ENCODE data around the gene EEF1B2. TPM values are rescaled to one million over a fixed set of nuclear protein-coding genes. Genes with fewer than 3 reads are reported as not detected.

The EEF1B2 gene
- total and polyA plus RNA-seq, 2 of the 8 experiments (the other 6 are each of a cell fraction or from before 2014, with no cell fraction given): 504 to 679 TPM

DNA sequence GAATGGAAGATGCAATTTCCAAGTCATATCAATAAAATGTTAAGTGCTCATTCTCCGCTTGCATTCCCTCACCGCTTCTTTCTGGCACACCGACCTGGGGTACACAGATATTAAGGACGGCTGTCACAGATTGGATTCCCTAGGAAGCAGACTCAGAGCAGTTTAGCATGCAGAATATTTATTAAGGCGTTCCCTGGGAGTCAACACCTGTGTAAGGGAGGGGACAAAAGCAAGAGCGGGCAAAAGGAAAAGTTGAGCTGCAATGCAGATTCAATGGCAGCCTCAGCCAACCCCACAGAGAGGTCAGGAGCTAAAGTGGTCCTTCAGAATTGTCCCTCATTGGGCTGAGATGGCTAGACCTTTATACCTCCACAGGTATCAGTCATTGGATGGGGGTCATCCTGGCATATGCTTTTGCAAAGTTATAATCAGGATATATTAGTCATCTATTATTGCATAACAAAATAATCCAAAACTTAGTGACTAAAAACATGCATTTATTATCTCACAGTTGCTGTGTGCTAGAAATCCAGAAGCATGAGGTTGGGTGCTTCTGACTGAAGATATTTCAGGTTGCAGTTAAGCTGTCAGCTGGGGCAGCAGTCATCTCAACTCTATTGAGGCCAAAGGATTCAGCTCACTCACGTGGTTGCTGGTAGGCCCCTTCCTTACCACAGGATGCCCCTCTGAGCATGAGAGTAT lies 46.7 kb upstream of the EEF1B2 start:
- Histone ChIP-seq H3K36me3 (ENCODE audit: control insufficient read depth in 2 of 4, insufficient read depth in 4 of 4, low read length in 3 of 4) (peaks cover 0 to 3% (median 1%) of the 10 kb centered on the region in 4 experiments; a peak in 2 of 8 replicates), H3K9me3 (ENCODE audit: insufficient read depth in 2 of 2, low read depth in 1 of 2, low read length in 1 of 2) (no peaks in the 10 kb centered on the region), H4K20me1 (replicated peaks in 1 of 2; ENCODE audit: control insufficient read depth in 1 of 2, insufficient read depth in 2 of 2, low read length in 2 of 2) (no peaks in the 10 kb centered on the region), H3K79me2 (ENCODE audit: control insufficient read depth in 1 of 2, insufficient read depth in 2 of 2, low read length in 2 of 2) (no peaks in the 10 kb centered on the region), H2AFZ (ENCODE audit: low read length) (no peak overlapping the region), H3K4me2 (ENCODE audit: insufficient read depth in 1 of 2, low read depth in 2 of 2, low read length in 2 of 2) (no peak overlapping the region), H4K5ac (ENCODE audit: insufficient read length, low read depth, low read length) (no peak overlapping the region), H2BK120ac (replicated peaks; ENCODE audit: low read depth, low read length) (no peak overlapping the region), H3K18ac (ENCODE audit: extremely low read depth, low read length) (no peak overlapping the region), H3K23ac (ENCODE audit: insufficient read length) (no peak overlapping the region), H3K9ac (replicated peaks in 1 of 4; ENCODE audit: extremely low read depth in 1 of 4, low read depth in 3 of 4, low read length in 3 of 4) (no peak overlapping the region), H3K4ac (replicated peaks; ENCODE audit: insufficient read length, low read depth, low read length) (no peak overlapping the region), H3K14ac (ENCODE audit: insufficient read length) (no peak overlapping the region), H3K27ac (ENCODE audit: low read depth, low read length) (no peak overlapping the region), H3K4me3 (ENCODE audit: extremely low read depth in 1 of 4, insufficient read depth in 2 of 4, low read depth in 3 of 4, low read length in 4 of 4) (no peak overlapping the region), H3K56ac (replicated peaks; ENCODE audit: insufficient read length, low read depth, low read length) (no peak overlapping the region), H3K23me2 (ENCODE audit: low read depth, low read length) (no peaks in the 10 kb centered on the region), H4K91ac (replicated peaks; ENCODE audit: insufficient read length, low read length) (no peak overlapping the region), H2BK12ac (ENCODE audit: low read depth, low read length) (no peak overlapping the region), H3K79me1 (ENCODE audit: low read depth, low read length) (no peaks in the 10 kb centered on the region), H2BK15ac (ENCODE audit: low read length) (no peak overlapping the region), H2BK5ac (ENCODE audit: low read depth, low read length) (no peak overlapping the region), H2BK20ac (ENCODE audit: low read length) (no peak overlapping the region), H4K8ac (ENCODE audit: extremely low read depth, insufficient read depth, low read length) (no peak overlapping the region), H2AK5ac (ENCODE audit: low read depth, low read length) (no peak overlapping the region), H3K4me1 (replicated peaks in 1 of 4; ENCODE audit: control insufficient read depth in 3 of 4, insufficient read depth in 4 of 4, low read length in 3 of 4) (no peaks in the 10 kb centered on the region), H3K27me3 (replicated peaks in 1 of 4; ENCODE audit: control insufficient read depth in 3 of 4, extremely low read depth in 1 of 4, insufficient read depth in 3 of 4, low read length in 3 of 4) (no peaks in the 10 kb centered on the region)
- ChIA-PET POLR2A (ENCODE audit: partially characterized antibody) (interaction anchor here (0.8 to 2.9 kb wide), 6 partner anchors 11 to 33 kb away, joined by 3 to 11 read pairs (median 4); partner anchors contain the start of gene INO80D), CTCF (ENCODE audit: partially characterized antibody) (interaction anchor here (0.6 to 1.6 kb wide), 5 partner anchors 11 to 109 kb away, joined by 3 read pairs; no protein-coding TSS in a partner anchor)
- WGBS, 2 experiments (ENCODE audit: extremely low coverage in 1 of 2, insufficient coverage in 1 of 2, insufficient read length in 1 of 2, insufficient replicate concordance in 2 of 2, low coverage in 1 of 2, low lambda C conversion rate in 2 of 2, missing lambda C conversion rate in 1 of 2): 93% methylated on average over 7 of the region's 7 CpGs; no CpG with 5 or more reads in 1 of the 2 experiments
- no peak for FAIRE-seq
- DNase-seq (ENCODE audit: low read depth in 1 of 2, low spot score in 2 of 2): peak in 1 of 2 experiments; percentile 17
- no peak for TF ChIP-seq TCF12 (IDR thresholded peaks at IDR 0.05; ENCODE audit: low read depth, low read length)
- TF ChIP-seq HDAC6 (IDR thresholded peaks at IDR 0.05; ENCODE audit: low read depth, low read length): no peak
- TF ChIP-seq MAX (IDR thresholded peaks at IDR 0.05): no peak
- no peak for TF ChIP-seq SAP30 (IDR thresholded peaks at IDR 0.05; ENCODE audit: insufficient read depth, insufficient replicate concordance, low read length)
- no peak for TF ChIP-seq CHD1 (IDR thresholded peaks at IDR 0.05; ENCODE audit: low read depth, low read length)
- TF ChIP-seq GABPA (IDR thresholded peaks at IDR 0.05; ENCODE audit: borderline replicate concordance, insufficient read depth, low read length): no peak
- TF ChIP-seq RFX5 (IDR thresholded peaks at IDR 0.05; ENCODE audit: borderline replicate concordance, low read depth, low read length): no peak
- TF ChIP-seq ASH2L (IDR thresholded peaks at IDR 0.05; ENCODE audit: low read length): no peak
- no peak for TF ChIP-seq KDM5A (IDR thresholded peaks at IDR 0.05; ENCODE audit: low read length)
- TF ChIP-seq TAF1 (IDR thresholded peaks at IDR 0.05; ENCODE audit: low read depth, low read length): no peak
- no peak for TF ChIP-seq JUND (IDR thresholded peaks at IDR 0.05; ENCODE audit: low read length)
- TF ChIP-seq RAD21 (IDR thresholded peaks at IDR 0.05 in 1 of 2, conservative IDR thresholded peaks at IDR 0.05 in 1 of 2; ENCODE audit: low read depth in 2 of 2, low read length in 2 of 2): no peak

Data from H1 (cell line).